NCI-H1105 (cell line): ENCODE data around the gene VCAM1.

Experiments
- DNase-seq: peaks from one replicate; lab custom pipeline; 2025; lab: John Stamatoyannopoulos, UW

Gene VCAM1

DNA sequence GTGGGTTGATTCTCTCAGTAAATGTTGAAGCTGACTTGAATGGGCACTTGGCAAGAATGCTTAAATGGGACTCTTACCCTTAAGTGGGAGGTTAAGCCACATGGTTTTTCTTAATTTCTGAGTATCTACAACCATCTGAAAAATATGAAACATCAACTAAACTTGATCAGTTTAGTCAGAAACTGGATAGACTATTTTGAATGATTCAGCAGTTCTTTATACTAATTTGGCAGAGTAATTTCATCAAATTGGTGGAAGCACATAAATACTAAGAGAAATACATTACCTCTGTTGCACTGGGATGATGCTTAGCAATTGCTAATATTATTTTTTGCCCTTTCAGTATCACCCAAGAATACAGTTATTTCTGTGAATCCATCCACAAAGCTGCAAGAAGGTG is 4.7 kb downstream of the VCAM1 start:
- no peak for DNase-seq

DNA sequence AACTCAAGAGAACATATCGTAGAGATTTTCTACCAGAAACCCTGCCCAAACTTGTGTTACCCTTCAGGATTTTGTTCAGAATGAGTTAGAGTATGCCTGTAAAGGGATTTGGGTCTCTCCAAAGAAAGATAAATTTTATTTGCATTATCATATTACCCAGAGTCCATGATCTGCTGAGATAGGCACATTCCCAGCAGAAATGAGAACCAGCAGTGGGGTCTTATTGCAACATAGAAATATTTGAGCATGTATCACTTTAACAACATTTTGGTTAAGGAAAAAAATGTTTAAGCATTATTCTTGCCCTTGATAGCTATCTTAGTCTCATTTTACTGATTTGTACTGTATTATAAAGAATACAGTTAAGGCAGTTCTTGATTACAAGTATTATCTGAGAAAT is 10.6 kb downstream of the VCAM1 start:
- no peak for DNase-seq

DNA sequence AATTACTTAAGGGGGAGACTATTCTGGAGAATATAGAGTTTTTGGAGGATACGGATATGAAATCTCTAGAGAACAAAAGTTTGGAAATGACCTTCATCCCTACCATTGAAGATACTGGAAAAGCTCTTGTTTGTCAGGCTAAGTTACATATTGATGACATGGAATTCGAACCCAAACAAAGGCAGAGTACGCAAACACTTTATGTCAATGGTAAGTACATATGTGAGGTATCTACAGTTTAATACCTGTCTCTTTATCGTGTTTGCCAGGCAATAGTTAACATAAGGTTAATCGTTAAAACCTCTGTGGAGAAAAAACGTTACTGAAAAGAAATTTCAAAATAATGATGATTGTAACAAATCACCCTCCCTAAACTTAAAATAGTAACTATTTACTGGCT is 11.8 kb downstream of the VCAM1 start:
- DNase-seq, result no peak

DNA sequence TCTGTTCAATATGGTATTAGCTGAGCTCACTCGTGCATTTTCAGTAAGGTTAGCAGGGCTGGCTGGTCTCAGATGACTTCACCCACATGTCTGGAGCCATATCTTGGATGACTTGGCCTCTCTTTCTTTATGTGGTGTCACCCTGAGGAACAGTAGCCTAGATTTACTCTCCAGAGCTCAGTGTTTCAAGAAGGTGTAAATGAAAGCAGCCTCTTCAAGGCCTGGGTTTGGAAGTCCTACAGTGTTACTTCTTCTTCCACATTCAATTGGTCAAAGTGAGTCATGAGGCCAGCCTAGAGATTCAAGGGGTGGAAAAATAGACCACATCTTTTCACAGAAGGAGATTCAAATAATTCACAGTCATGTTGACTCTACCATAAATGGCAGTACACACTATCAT is 12.2 kb downstream of the VCAM1 start:
- no peak for DNase-seq

DNA sequence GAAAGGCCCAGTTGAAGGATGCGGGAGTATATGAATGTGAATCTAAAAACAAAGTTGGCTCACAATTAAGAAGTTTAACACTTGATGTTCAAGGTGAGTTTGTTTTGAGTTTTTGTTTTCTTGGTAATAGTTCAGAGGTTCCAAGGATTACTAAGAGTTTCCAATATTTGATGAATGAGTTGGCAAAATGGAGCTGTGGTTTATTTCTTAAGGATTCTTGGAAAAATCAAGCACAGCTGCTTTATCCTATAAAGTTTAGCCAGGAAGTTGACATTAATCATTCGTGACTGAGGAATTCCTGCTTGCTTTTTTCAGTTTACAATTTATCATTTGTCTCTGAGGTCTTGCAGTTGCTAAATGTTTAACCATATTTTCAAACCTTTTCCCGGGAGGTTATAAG is 15.1 kb downstream of the VCAM1 start:
- no peak for DNase-seq

DNA sequence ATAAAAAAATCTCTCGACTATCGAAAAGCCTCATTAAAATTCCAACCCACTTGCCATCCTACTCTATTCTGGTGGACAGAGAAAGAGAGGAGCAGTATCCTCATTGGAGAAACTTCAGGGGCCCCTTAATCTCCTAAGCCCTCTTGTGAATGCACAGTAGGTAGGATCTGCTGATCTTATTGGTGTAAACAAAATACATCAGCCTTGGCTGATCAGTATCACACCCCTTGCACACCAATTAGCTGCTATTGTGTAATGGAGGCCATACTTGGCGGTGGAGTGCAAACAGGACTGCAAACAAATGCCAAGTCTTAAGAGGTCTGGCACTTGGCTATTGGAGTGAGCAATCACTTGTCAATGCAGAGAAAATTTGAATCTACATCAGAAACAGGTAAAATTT is 15.7 kb downstream of the VCAM1 start:
- DNase-seq, result peak; percentile 30

DNA sequence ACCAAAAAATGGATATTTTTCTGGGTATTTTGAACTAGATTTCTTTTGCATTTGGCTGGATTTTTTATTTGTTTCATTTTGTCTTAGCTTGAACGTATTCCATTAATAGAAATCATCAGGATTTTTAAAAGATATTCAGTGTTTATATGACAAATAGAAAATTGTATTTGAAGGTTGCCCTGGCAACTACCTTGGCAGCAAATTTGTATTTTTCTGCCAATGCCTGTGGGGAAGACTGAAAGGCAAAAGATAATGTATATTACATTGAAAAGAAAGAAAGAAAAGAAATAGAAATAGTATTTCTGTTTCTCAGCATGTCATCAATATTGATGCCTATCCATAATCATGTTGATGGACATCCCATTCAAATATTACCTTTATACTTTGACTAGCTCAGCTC is 16.8 kb downstream of the VCAM1 start:
- no peak for DNase-seq

DNA sequence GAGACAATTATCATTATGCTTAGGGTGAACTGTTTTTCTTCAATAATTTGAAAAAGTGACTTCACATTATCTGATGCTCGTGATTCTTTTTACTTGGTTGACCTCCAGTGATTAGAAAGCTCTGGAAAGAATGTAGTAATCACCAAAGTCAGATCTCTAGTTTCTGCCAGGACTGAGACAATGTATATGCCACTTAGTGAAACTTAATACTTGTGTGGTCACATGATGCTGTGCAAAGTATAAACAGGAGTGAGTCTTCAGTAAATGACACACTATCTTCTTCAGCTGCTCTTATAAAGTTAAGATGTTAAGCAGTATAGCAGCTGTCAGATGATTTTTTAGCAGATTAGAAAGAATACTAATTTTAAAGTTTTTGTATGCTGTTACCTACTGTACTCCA is 17.2 kb downstream of the VCAM1 start:
- DNase-seq, result peak; percentile 7

DNA sequence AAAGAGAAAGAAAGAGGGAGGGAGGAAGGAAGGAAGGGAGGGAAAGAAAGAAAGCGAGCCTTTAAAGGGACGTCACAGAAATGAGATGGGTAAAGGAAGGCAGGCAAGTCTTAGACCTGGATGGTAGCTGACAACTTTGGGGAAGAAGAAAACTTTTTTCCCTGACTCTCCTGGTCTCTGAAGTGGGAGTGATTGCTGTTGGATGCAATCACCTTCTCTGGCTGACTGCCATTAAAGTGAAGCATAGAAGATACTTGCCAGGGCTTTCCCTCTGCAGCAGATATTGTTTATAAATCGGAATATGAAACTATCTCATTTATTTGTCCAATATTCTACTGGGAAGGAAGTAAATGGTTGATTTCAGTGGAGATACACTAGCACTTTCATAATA is 27.0 kb downstream of the VCAM1 start:
- DNase-seq, result no peak

DNA sequence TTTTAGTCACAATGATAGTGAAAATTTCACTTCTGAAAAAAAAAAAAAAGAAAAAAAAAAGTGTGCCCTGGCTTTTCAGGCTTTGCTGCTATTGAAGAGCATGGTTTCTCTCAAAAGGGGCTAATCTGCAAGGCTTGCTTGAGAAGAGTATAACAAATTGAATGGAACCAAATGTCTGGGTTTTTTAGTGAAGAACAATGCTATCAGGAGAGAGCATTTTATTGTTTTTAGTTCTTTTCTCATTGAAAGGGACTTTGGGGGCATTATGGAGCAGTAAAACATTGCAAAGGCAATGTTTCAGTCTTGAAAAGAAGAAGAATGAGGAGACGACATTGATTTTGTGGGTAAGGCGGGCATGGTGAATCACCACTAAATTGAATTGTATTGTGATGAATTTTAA is 28.2 kb downstream of the VCAM1 start:
- DNase-seq, result no peak

DNA sequence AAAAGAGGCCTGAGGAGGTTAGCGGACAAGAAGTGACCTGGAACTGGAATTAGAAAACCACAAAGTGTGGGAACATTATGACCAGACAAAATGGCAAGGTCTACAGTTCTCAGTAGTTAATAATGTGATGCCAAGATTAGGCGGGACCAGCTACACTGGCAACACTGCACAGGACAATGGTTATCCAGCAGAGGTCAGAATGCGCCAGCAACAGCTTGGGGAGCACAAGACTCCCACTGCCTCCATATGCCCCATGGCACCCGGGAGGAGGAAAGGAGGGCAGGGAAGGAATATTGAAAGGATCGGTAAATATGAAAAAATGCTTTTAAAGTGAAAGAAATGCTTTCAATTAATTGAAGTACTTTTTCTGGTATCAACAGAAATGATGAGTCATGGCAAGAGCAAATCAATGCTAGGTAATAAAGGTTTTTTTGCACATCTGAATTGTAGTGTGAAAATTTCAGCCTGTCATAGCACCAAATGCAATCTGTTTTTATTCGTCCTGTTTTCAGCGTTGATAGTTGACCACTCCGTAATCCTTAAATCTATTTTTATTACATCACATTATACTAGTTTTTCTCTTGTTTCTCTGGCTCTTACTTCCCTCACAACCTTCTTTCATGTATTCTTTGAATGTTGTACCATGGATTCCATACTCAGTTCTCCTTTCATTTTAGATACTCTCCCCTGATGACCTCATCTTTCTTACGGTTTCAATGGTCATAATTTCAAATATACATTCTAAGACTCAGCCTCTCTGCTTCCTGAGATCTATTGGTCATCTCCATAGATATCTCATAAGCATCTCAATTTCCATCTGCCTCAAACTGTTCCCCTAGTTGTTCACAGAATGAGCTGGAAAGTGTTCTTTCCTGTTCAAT is 30.7 kb downstream of the VCAM1 start:
- no peak for DNase-seq

DNA sequence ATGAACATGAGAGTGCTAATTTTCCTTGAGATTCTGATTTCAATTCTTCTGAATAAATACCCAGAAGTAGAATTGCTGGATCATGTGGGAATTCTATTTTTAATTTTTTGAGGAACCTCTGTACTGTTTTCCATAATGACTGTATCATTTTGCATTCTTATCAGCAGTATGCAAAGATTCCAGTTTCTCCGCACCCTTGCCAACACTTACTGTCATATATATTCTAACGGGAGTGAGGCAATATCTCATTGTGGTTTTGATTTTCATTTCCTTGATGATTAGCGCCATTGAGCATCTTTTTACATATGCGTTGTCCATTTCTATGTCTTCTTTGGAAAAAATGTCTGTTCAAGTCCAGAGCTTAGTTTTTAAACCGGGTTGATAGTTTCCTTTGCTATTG is 33.2 kb downstream of the VCAM1 start:
- no peak for DNase-seq

DNA sequence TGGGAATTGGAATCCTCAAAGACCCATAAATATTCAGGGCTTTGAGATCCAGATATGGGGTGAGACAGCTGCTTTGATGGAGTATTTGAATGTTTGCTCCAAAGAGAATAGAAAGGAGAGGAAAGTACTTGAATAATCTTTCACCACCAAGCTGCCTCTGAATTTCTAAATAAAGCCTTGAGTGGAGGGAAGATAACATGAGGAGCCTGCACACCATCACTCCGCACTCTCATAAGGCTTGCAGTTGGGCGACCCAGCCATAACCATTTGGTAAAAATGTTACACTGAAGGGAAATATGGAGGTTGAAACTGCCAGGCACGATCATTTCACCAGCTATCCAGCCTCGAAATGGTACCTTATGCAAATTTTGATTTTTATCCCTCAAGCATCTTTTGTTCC is 38.4 kb downstream of the VCAM1 start:
- no peak for DNase-seq

DNA sequence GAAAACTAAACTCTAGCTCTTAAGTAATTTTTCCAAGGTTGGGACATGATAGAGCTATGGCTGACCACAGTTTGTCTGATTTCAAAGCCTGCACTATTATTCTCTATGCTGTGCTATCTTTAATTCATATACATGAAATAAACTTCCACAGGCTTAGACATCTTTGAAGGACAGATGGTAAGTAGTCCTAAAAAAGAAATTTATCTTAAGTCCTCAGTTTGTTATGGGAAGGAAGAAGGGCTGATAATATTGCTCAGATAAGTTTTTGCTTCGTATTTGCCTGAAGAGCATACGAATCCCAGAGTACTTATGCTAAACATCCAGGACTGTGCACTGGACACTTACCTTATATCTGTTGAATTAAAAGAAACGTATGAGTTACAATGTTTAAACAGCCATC is 39.6 kb downstream of the VCAM1 start:
- DNase-seq, result no peak

DNA sequence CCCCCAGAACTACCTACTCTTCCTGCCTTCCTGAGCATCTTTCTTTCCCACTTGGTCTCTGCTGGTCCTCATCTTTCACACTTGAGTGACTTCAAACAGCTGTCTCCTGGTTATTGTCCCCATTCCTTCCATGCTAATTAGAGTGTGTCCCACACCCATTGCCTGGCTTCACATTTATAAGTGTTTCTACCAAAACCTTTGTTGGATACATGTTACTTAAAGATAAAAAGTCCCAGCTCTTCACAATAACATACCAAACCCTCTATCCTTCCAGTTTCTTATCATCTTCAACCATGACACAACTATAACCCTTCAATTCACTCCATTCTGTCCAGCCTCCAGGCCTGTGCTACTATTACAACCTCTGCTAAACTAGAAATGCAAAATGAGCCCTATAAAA is 41.0 kb downstream of the VCAM1 start:
- DNase-seq, result no peak

DNA sequence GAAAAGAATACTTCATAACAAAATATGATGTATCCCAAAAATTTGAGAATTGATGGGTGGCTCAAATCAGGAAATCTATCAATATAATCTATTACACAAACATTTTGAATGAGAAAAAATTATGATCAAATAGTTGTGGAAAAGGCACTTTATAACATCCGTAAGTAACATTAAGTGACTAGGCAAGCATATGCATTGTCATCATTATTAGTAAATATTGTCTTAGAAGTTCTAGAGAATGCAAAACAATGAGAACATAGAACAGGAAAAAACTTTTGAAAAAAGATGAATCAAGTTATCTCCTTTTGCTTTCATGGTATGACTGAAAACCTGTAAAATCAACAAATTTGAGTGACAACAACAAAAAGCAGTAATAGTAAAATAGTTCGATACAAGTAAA is 42.9 kb downstream of the VCAM1 start:
- DNase-seq, result no peak

DNA sequence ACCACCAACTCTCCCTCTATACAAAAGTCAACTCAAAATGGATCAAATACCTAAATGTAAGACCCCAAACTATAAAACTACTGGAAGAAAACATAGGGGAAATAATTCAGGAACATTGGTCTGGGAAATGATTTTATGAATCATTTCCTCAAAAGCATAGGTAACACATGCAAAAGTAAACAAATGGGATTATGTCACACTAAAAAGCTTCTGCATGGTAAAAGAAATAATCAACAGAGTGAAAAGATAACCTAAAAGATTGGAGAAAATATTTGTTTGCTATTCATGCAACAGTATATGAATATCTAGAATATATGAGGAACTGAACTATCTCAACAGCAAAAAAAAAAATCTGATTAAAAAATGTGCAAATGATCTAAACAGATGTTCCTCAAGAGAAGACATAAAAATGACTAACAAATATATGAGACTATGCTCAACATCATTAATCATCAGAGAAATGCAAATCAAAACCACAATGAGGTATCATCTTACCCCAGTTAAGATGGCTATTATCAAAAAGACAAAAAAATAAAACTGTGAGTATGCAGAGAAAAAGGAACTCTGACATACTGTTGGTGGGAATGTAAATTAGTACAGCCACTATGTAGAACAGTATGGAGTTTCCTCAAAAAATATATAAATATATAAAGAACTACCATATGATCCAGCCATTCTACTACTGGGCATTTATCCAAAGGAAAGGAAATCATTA is 47.8 kb downstream of the VCAM1 start:
- no peak for DNase-seq

DNA sequence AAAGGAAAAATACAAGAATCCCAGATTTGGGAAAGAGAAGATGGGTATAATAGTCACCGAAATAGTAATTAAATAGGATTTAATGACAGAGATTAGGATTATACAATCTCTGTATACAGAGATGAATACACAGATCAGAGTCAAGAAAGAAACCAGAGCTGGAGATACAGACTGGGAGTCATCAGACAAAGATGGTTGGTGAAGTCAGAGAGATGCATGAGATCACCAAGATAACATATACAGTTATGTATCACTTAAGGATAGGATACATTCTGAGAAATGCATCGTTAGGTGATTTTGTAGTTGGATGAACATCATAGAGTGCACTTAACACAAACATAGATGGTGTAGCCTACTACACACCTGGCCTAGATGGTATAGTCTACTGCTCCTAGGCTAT is 49.8 kb downstream of the VCAM1 start:
- no peak for DNase-seq

DNA sequence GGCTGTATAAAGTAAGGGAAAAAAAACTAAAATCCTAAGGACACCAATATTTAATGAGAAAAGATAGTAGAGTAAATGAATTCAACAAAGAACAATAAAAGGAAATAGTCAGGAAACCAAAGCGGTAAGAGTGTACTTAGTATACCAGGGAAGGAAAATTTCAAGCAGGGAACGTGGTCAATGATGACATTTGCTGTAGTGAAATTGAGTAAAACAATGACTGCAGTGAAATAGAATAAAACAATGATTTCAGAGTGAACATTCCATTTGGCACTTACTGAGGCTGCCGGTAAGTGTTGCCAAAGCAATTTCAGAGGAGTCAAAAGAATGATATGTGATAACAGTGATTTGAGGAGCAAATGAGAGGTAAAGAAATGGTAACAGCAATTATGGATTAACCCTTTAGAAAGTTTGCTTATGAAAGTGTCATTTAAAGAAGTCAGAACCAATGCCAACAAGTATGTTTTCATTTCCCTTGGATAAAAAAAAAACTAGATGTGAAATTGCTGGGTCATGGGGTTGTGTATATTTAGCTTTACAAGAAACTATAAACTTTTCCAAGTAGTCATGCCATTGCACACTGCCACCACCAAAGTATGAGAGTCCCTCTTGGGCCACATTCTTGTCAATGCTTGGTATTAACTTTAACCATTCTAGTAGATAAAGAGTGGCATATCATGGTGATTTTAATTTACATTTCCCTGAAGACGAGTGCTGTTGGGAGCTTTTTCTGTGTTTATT is 50.5 kb downstream of the VCAM1 start:
- no peak for DNase-seq

DNA sequence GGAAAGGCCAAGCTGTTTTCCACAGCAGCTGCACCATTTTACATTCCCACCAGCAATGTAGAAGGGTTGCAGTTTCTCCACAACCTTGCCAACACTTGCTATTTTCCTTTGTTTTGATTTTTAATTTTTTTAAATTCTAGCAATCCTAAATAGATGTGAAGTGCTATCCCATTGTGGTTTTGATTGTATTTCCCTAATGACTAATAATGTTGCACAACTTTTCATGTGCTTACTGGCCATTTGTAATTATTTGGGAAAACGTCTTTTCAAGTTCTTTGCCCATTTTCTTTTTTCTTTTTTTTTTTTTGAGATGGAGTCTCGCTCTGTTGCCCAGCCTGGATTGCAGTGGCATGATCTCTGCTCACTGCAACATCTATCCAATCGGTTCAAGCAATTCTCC is 53.9 kb downstream of the VCAM1 start:
- no peak for DNase-seq

DNA sequence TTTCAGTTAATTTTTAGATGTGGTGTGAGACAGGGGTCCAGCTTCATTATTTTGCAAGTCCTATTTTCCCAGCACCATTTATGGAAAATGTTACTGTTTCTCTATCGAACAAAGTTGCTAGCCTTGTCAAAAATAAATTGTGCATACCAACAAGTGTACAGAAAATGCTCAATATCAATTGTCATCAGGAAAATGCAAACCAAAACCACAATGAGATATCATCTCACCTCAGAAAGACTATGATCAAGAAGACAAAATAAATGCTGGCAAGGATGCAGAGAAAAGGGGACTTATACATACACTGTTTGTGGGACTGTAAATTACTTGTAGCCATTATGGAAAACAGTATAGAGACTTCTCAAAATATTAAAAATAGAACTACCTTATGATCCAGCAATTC is 54.8 kb downstream of the VCAM1 start:
- no peak for DNase-seq

DNA sequence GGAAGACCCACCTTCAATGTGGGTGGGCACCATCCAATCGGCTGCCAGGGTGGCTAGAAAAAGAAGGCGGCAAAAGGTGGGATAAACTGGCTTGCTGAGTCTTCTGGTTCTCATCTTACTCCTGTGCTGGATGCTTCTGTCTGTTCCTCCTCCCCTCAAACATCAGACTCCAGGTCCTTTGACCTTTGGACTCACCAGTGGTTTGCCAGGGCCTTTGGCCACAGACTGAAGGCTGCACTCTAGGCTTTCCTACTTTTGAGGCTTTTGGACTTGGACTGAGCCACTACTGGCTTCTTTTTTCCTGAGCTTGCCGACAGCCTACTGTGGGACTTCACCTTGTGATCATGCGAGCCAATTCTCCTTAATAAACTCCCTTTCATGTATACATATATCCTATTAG is 55.9 kb downstream of the VCAM1 start:
- DNase-seq, result no peak

DNA sequence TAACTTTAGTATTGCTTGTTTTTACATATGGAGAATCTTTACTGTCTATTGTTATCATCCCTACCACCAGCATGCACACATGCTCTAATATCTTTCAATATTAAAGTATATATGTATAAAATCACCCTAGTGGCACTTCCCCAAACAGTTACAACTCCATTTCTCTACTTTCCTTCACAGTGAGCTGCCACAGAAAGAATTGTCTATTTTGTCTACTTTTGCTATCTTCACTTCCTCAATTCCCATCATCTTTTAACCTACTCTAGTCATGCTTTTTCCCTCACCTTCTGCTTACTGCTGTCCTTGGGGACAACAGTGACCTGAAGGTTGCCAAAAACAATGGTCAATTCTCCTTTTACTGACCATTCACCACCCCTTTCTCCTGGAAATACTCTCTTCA is 59.2 kb downstream of the VCAM1 start:
- DNase-seq, result no peak
